Measurements from ENCODE around the gene ALPP.

Gene ALPP

DNA sequence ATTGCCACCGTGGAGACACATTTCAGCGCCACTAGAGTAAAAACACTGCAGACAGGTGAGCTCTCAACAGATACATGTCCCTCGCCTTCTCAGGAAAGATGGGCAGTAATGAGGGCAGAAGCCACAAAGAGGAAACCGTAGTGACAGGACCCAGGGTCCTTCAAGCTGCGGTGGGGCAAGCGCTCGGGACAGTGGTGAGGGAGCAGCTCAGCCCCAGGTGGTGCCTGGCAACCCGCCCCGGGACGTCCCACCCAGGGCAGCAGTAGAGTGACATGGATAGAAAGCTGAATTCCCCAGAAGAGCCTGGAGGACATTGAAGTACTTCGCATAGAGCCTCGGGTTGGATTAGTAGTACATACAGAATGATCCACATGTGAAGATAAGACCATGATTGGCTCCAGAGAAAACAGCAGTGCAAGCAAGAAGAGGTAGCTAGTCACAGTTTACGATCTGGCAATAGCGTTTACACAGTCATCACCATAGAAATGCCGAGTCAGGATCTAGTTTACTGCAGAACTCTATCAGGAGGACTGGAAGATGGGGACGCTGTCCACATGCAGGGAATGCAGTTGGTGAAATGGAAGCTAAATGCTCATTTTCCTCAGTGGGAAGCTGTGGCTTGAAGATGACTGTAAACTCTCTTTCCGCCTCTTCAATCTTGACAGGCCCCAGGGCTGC is 37.4 kb upstream of the ALPP start:
- Mint-ChIP-seq H3K27me3 (ENCODE audit: low read depth, poor library complexity) (peaks cover 5% of the 10 kb centered on the region), H3K4me3 (no peak overlapping the region), H3K27ac (no peak overlapping the region), H3K36me3 (ENCODE audit: low read depth) (peaks cover 10% of the 10 kb centered on the region), H3K9me3 (no peaks in the 10 kb centered on the region), H3K4me1 (no peaks in the 10 kb centered on the region)
- DNase-seq, result no peak
- TF ChIP-seq, protein P1, sequence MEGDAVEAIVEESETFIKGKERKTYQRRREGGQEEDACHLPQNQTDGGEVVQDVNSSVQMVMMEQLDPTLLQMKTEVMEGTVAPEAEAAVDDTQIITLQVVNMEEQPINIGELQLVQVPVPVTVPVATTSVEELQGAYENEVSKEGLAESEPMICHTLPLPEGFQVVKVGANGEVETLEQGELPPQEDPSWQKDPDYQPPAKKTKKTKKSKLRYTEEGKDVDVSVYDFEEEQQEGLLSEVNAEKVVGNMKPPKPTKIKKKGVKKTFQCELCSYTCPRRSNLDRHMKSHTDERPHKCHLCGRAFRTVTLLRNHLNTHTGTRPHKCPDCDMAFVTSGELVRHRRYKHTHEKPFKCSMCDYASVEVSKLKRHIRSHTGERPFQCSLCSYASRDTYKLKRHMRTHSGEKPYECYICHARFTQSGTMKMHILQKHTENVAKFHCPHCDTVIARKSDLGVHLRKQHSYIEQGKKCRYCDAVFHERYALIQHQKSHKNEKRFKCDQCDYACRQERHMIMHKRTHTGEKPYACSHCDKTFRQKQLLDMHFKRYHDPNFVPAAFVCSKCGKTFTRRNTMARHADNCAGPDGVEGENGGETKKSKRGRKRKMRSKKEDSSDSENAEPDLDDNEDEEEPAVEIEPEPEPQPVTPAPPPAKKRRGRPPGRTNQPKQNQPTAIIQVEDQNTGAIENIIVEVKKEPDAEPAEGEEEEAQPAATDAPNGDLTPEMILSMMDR (IDR thresholded peaks at IDR 0.05), result no peak

GRCh38 chr2:232341739-232342126 is 36.8 kb upstream of the ALPP start:
- peaks cover 10% of the 10 kb centered on the region for H3K36me3 Mint-ChIP-seq (ENCODE audit: low read depth)
- no peaks in the 10 kb centered on the region for H3K4me1 Mint-ChIP-seq
- H3K9me3 Mint-ChIP-seq, result no peaks in the 10 kb centered on the region
- H3K27ac Mint-ChIP-seq, result no peak overlapping the region
- H3K27me3 Mint-ChIP-seq (ENCODE audit: low read depth, poor library complexity), result peaks cover 9% of the 10 kb centered on the region
- TF ChIP-seq, protein P1 (IDR thresholded peaks at IDR 0.05), result no peak
- H3K4me3 Mint-ChIP-seq, result no peak overlapping the region
- peak; percentile 0 for DNase-seq

DNA sequence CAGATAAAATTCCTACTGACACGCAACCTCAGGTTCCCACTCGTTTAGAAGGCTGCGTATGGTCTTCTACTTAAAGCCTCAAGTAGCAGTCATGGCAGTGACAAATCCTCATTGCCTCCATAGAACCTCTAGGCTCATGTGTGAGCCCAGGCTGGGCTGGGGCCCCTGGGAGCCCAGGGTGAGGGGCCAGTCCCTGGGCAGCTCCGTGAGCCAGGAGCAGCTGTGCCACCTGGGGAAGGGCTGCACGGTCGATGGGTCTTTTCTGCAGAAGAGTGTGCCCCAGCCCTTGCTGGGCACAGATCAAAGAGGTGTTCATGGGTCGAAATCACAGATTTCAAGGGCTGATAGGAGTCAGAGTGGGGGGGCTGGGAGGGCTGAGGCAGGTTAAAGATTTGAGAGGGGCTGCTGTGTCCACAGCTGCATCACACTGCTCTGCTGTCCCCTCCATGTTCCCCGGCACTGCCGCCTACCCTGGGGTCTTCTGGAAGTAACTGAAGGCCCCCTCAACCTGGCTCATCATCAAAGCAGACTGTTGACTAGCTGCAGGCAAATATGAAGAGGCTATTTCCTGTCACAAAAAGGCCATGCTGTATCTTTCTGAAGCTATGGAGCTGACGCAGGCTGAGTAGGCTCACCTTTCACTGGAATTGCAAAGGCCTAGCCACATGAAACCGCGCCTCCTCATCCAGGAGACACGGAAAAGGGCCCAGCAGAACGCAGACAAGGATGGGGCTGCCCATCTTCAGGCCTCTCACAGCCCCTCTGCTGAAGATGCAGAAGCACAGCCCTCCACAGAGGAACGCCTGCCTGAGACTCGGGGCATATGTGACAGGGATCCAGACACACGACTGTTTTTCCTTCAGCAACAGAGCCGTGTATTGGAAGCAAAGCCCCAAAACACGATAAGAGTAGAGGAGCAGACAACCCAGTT is 35.7 kb upstream of the ALPP start:
- Mint-ChIP-seq H3K4me1 (no peaks in the 10 kb centered on the region), H3K9me3 (no peaks in the 10 kb centered on the region), H3K27me3 (ENCODE audit: low read depth, poor library complexity) (peaks cover 9% of the 10 kb centered on the region), H3K36me3 (ENCODE audit: low read depth) (peaks cover 10% of the 10 kb centered on the region), H3K4me3 (no peak overlapping the region), H3K27ac (no peak overlapping the region)
- peak; percentile 1 for DNase-seq
- TF ChIP-seq, protein P1 (IDR thresholded peaks at IDR 0.05), result no peak

DNA sequence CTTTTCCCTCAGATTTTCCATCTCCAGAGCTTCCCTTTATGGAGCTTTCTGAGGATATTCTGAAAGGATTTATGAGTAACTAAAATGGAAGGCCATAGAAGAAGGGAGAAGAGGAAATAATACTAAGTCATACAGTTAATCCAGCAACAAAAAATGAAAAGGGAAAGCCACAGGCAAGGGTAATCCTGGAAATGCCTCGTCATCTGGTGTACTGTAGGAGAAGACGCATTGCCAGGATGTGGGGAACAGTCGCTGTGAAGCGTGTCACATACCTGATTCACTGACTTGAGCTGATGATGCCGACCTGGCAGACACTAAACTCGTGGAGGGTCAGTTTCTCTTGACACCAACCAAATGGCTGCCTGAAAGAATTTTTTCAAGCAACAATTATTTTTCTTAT is 34.7 kb upstream of the ALPP start:
- DNase-seq, result no peak
- Mint-ChIP-seq H3K36me3 (ENCODE audit: low read depth) (peaks cover 10% of the 10 kb centered on the region), H3K9me3 (no peaks in the 10 kb centered on the region), H3K27ac (no peak overlapping the region), H3K4me1 (no peaks in the 10 kb centered on the region), H3K27me3 (ENCODE audit: low read depth, poor library complexity) (peaks cover 14% of the 10 kb centered on the region), H3K4me3 (no peak overlapping the region)
- TF ChIP-seq, protein P1 (IDR thresholded peaks at IDR 0.05), result no peak

DNA sequence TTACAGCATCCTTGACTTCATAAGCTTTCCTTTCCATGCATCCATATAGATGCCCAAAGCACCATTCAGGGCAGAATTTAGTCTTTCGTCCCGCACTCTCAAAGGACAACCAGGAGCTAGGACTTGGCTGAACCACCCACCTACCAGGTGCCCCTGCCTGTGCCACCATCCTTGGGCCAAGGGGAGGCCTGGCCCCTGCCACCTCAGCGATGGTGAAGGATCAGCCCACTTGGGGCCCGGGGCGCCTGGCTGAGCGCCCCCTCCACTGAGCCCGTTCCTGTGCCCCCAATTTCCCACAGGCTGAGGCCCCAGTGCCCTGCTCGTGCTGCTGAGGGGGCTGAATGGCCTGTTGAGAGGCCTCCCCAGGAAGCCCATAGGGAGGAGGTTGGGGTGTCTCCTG is 33.3 kb upstream of the ALPP start:
- no peak for DNase-seq
- TF ChIP-seq, protein P1 (IDR thresholded peaks at IDR 0.05), result no peak
- Mint-ChIP-seq H3K4me1 (no peaks in the 10 kb centered on the region), H3K4me3 (no peak overlapping the region), H3K27ac (no peak overlapping the region), H3K36me3 (ENCODE audit: low read depth) (peaks cover 4% of the 10 kb centered on the region), H3K9me3 (no peaks in the 10 kb centered on the region), H3K27me3 (ENCODE audit: low read depth, poor library complexity) (peaks cover 14% of the 10 kb centered on the region)

Data from nephron progenitor cell (in vitro differentiated cells).